Measurements from ENCODE around the gene CELF4. TPM values are rescaled to one million over a fixed set of nuclear protein-coding genes. Genes with fewer than 3 reads are reported as not detected.

The CELF4 gene
- total RNA-seq, 3 donors from 2014 or later, result 1.0 TPM; not detected in 2

DNA sequence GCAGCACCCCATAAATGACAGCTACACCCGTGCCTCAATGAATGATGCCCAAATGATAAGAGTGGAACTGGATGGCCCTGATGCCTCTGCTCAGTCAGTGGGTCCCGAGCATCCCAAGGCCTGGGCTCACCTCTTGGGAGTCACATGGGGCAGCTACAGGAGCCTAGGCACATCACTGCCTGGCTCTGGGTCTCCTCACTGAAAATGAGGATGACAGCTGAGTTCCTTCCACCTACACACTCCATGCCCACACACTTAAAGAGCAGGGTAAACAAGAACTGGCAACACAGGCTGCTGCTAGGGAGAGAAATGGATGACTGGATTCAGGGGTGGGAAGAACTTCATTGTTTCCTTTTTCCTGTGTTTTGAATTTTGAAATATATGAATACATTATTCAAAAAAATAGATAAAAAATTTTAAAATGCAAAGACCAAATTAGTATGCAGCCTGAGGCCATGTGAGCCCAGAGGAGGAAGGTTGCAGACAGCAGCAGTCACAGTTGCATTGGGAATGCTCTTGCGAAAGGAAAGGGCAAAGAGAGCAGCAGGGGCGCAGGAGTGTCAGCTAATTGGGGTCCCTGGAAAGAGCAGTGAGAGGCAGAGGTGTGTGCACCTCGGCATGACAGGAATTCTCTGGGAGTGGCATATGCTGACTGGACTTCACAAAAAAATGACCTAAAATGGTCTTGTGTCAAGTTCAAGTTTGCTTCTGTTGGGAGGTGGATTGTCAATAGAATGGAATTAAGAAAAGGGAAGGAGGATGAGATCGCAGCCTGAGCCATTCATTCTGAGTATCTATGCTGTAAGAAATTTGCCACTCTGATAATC lies 327.1 kb downstream of the CELF4 start:
- no peaks in the 10 kb centered on the region for H3K9me3 ChIP-seq
- no peaks in the 10 kb centered on the region for H3K27me3 ChIP-seq
- TF ChIP-seq POLR2AphosphoS5 (IDR thresholded peaks at IDR 0.05) (no peak), POLR2A (IDR thresholded peaks at IDR 0.05) (no peak)
- TF ChIP-seq, protein P1, sequence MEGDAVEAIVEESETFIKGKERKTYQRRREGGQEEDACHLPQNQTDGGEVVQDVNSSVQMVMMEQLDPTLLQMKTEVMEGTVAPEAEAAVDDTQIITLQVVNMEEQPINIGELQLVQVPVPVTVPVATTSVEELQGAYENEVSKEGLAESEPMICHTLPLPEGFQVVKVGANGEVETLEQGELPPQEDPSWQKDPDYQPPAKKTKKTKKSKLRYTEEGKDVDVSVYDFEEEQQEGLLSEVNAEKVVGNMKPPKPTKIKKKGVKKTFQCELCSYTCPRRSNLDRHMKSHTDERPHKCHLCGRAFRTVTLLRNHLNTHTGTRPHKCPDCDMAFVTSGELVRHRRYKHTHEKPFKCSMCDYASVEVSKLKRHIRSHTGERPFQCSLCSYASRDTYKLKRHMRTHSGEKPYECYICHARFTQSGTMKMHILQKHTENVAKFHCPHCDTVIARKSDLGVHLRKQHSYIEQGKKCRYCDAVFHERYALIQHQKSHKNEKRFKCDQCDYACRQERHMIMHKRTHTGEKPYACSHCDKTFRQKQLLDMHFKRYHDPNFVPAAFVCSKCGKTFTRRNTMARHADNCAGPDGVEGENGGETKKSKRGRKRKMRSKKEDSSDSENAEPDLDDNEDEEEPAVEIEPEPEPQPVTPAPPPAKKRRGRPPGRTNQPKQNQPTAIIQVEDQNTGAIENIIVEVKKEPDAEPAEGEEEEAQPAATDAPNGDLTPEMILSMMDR (IDR thresholded peaks at IDR 0.05), result no peak
- DNase-seq (ENCODE audit: low spot score in 2 of 2), result no peak
- H3K4me3 ChIP-seq, result no peak overlapping the region
- intact Hi-C loops (cut with DNase I; ENCODE audit: low total_unique reads), result no loop called here
- H3K36me3 ChIP-seq, result no peaks in the 10 kb centered on the region
- no peaks in the 10 kb centered on the region for H3K4me1 ChIP-seq
- H3K27ac ChIP-seq, result no peak overlapping the region

DNA sequence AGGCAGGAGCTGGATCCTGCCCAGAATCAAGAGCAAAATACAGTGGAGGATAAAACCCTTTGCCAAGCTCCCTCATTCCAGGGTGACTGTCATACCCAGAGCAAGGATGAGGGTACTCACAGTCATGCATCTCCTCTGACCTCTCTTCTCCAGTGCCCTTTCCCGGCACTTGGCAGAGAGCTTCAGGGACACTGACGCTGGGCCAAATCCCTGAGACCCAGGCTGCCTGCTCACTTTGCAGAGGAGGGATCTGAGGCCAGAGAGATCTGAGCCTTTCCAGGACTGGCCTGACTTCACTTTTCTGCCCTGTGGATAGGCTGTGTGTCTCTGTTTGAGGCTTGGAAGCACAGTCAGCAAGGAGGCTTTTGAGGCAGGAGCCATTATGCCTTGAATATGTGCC lies 330.0 kb downstream of the CELF4 start:
- Histone ChIP-seq H3K4me3 (no peak overlapping the region), H3K4me1 (no peaks in the 10 kb centered on the region), H3K27me3 (no peaks in the 10 kb centered on the region), H3K27ac (no peak overlapping the region), H3K9me3 (no peaks in the 10 kb centered on the region), H3K36me3 (no peaks in the 10 kb centered on the region)
- intact Hi-C loops (cut with DNase I; ENCODE audit: low total_unique reads), result no loop called here
- no peak for DNase-seq (ENCODE audit: low spot score in 2 of 2)
- no peak for TF ChIP-seq POLR2AphosphoS5 (IDR thresholded peaks at IDR 0.05)
- TF ChIP-seq POLR2A (IDR thresholded peaks at IDR 0.05), result no peak
- TF ChIP-seq, protein P1 (IDR thresholded peaks at IDR 0.05), result no peak

DNA sequence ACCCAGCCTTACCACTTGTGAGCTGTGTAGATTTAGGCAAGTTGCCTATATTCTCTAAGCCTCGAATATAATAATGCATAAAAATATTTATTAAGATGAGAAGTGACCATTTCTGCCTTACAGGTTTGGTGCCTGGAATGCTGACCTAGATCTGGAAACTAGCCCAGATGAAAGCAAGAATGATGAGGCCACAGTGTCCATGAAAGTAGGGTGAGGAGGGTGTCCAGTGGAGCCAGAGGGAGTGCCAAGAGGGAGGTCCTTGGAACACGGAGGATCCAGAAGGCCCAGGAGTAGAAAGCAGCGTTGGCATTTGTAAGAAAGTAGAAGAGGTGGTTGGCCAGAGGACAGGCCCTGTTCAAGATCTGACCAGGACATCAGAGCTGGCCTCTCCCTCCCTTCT lies 334.3 kb downstream of the CELF4 start:
- Histone ChIP-seq H3K4me3 (no peak overlapping the region), H3K9me3 (no peaks in the 10 kb centered on the region), H3K27me3 (no peaks in the 10 kb centered on the region), H3K27ac (no peak overlapping the region), H3K36me3 (no peaks in the 10 kb centered on the region), H3K4me1 (no peaks in the 10 kb centered on the region)
- TF ChIP-seq, protein P1 (IDR thresholded peaks at IDR 0.05), result no peak
- TF ChIP-seq POLR2A (IDR thresholded peaks at IDR 0.05), result no peak
- TF ChIP-seq POLR2AphosphoS5 (IDR thresholded peaks at IDR 0.05), result no peak
- intact Hi-C loops (cut with DNase I; ENCODE audit: low total_unique reads), result no loop called here
- DNase-seq (ENCODE audit: low spot score in 2 of 2), result no peak

DNA sequence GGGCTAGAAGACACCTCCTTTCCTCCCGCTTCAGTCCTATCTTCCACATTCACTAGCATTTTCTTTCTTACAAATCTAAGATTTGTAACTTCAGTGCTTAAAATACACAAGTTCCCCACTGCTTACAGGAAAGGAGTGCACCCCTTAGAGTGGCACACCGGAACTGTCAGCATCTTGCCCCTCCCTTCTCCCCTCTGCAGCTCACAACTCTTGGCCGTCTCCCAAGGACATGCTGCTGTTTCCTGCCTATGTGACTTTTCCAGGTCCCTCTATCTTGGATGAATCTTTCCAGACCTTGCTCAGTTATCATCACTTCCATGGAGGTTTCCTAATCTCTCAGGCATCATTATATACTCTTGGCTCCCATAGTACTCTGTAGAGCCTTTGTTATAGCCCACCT lies 334.8 kb downstream of the CELF4 start:
- Histone ChIP-seq H3K9me3 (no peaks in the 10 kb centered on the region), H3K27ac (no peak overlapping the region), H3K27me3 (no peaks in the 10 kb centered on the region), H3K36me3 (no peaks in the 10 kb centered on the region), H3K4me1 (no peaks in the 10 kb centered on the region), H3K4me3 (no peak overlapping the region)
- DNase-seq (ENCODE audit: low spot score in 2 of 2), result no peak
- intact Hi-C loops (cut with DNase I; ENCODE audit: low total_unique reads), result no loop called here
- TF ChIP-seq, protein P1 (IDR thresholded peaks at IDR 0.05), result no peak
- no peak for TF ChIP-seq POLR2A (IDR thresholded peaks at IDR 0.05)
- no peak for TF ChIP-seq POLR2AphosphoS5 (IDR thresholded peaks at IDR 0.05)

DNA sequence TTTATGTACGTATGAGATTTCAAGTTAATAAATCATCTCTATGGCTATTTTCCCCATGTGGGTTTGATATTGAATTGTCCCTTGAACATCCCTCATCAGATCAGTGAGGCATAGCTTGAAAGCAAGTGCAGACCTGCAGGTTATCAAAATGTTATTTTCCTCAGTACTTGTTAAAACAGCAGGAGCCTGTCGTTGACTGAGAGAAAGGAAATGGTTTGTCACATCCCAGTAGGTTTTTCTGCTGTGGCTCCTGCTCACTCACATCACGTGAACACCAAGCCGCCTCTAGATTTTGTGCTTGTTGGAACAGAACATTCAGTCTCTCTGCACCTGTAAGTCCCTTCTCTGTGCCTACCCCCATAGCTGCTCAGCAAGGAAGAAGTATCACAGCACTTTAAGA lies 340.3 kb downstream of the CELF4 start:
- Histone ChIP-seq H3K27ac (no peak overlapping the region), H3K4me3 (no peak overlapping the region), H3K4me1 (no peaks in the 10 kb centered on the region), H3K9me3 (no peaks in the 10 kb centered on the region), H3K36me3 (no peaks in the 10 kb centered on the region), H3K27me3 (no peaks in the 10 kb centered on the region)
- TF ChIP-seq, protein P1 (IDR thresholded peaks at IDR 0.05), result no peak
- TF ChIP-seq POLR2A (IDR thresholded peaks at IDR 0.05) (no peak), POLR2AphosphoS5 (IDR thresholded peaks at IDR 0.05) (no peak)
- DNase-seq (ENCODE audit: low spot score in 2 of 2), result no peak
- intact Hi-C loops (cut with DNase I; ENCODE audit: low total_unique reads), result no loop called here

All from breast epithelium (tissue), 4 donors.